HCT116 (cell line): ENCODE measurements around the gene CABYR.

Source experiments
- EGR1 ChIP-seq: IDR thresholded peaks from 2 replicates; pipeline ENCODE4 v1.6.1; 2012; ENCODE audit warnings: low read depth
- ELF1 ChIP-seq: IDR thresholded peaks from 2 replicates; pipeline ENCODE4 v1.6.1; 2012; ENCODE audit warnings: low read depth, borderline replicate concordance
- EZH2 ChIP-seq: fragments of 200-600 bp; sonication (generic); IDR thresholded peaks from 2 replicates; pipeline ENCODE4 v1.6.1; 2017; ENCODE audit warnings: antibody characterized with exemption, mixed run types
- EZH2phosphoT487 ChIP-seq: fragments of 200-600 bp; IDR thresholded peaks from 2 replicates; pipeline ENCODE4 v1.6.1; 2018; ENCODE audit warnings: antibody characterized with exemption, borderline replicate concordance
- POLR2A ChIP-seq: IDR thresholded peaks from 2 replicates; pipeline ENCODE4 v1.7.0; 2011; ENCODE audit warnings: borderline replicate concordance; ENCODE audit not compliant: insufficient read depth, insufficient read length; ENCODE audit errors: extremely low read depth
- RAD21 ChIP-seq: IDR thresholded peaks from 2 replicates; pipeline ENCODE4 v1.6.1; 2012; ENCODE audit warnings: low read depth, mild to moderate bottlenecking
- SIN3A ChIP-seq: IDR thresholded peaks from 2 replicates; pipeline ENCODE4 v1.6.1; 2012; ENCODE audit warnings: low read depth
- SP1 ChIP-seq: IDR thresholded peaks from 2 replicates; pipeline ENCODE4 v1.6.1; 2012; ENCODE audit warnings: low read depth
- TCF7L2 ChIP-seq: IDR thresholded peaks from 2 replicates; pipeline ENCODE4 v1.7.0; 2011; ENCODE audit warnings: borderline replicate concordance, inconsistent platforms; ENCODE audit not compliant: insufficient read depth, insufficient read length; ENCODE audit errors: extremely low read depth
- ZFX ChIP-seq: fragments of 450-650 bp; IDR thresholded peaks from 2 replicates; pipeline ENCODE4 v1.6.1; 2017
- ZNF274 ChIP-seq: fragments of 200-500 bp; sonication (Bioruptor generic); IDR thresholded peaks from 2 replicates; pipeline ENCODE4 v1.6.1; 2014; ENCODE audit warnings: mild to moderate bottlenecking, low read depth, low read length, inconsistent platforms
- TF ChIP-seq, protein P1 (sequence below), 3 experiments: fragments of 200-600 bp in 1 of 3; sonication (generic) in 1 of 3; IDR thresholded peaks in 2 of 3; conservative IDR thresholded peaks in 1 of 3; 2 replicates each; pipeline ENCODE4 v1.5.1; 2012 to 2017; ENCODE audit warnings: low read depth in 2 of 3, low read length in 2 of 3, antibody characterized with exemption in 1 of 3, borderline replicate concordance in 1 of 3, control low read depth in 1 of 3, mild to moderate bottlenecking in 1 of 3, mixed read lengths in 1 of 3, mixed run types in 1 of 3, moderate library complexity in 1 of 3; ENCODE audit not compliant: insufficient read depth in 1 of 3
- TF ChIP-seq, protein P2 (sequence below): IDR thresholded peaks from 2 replicates; pipeline ENCODE4 v1.6.1; 2011; ENCODE audit warnings: mild to moderate bottlenecking, low read length, moderate library complexity; ENCODE audit not compliant: insufficient replicate concordance; ENCODE audit errors: extremely low read depth
- TF ChIP-seq, protein P3 (sequence below): IDR thresholded peaks from 2 replicates; pipeline ENCODE4 v1.6.1; 2012; ENCODE audit warnings: low read depth

DNA sequence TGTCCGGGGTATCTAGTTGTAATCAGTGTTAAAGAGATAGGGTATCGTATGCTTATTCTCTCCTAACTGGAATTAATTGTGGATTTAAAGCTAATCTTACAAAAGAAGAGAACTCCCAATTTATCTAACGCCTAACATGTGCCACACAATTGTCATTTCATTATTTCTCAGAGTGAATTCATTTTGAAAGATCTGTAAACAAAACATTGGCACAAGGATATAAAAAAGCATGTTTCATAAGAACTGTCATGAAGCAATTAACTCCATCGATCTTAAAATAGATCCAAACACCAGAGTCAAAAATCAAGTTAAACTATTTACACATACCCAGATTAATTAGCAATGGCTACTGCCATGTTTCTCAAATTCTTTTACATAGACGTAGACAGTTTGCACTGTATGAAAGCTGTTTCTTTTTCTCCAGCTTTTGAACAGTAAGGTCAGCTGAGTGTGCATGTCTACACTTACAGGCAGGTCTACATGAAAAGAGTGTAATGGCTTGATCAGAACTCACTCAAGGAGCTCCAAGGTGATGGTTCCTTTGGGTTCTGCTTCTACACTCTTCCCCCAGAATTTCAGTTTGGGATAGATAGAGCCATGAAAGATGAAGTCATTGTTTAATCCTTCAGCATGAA is 38.8 kb downstream of the CABYR start:
- no peak for TF ChIP-seq EGR1
- no peak for TF ChIP-seq POLR2A
- TF ChIP-seq, protein P1, sequence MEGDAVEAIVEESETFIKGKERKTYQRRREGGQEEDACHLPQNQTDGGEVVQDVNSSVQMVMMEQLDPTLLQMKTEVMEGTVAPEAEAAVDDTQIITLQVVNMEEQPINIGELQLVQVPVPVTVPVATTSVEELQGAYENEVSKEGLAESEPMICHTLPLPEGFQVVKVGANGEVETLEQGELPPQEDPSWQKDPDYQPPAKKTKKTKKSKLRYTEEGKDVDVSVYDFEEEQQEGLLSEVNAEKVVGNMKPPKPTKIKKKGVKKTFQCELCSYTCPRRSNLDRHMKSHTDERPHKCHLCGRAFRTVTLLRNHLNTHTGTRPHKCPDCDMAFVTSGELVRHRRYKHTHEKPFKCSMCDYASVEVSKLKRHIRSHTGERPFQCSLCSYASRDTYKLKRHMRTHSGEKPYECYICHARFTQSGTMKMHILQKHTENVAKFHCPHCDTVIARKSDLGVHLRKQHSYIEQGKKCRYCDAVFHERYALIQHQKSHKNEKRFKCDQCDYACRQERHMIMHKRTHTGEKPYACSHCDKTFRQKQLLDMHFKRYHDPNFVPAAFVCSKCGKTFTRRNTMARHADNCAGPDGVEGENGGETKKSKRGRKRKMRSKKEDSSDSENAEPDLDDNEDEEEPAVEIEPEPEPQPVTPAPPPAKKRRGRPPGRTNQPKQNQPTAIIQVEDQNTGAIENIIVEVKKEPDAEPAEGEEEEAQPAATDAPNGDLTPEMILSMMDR (IDR thresholded peaks at IDR 0.05 in 2 of 3, conservative IDR thresholded peaks at IDR 0.05 in 1 of 3; ENCODE audit: borderline replicate concordance in 1 of 3, insufficient read depth in 1 of 3, low read depth in 2 of 3, low read length in 2 of 3), result no peak
- TF ChIP-seq SP1, result no peak
- no peak for TF ChIP-seq EZH2
- TF ChIP-seq ELF1, result no peak
- TF ChIP-seq, protein P2, sequence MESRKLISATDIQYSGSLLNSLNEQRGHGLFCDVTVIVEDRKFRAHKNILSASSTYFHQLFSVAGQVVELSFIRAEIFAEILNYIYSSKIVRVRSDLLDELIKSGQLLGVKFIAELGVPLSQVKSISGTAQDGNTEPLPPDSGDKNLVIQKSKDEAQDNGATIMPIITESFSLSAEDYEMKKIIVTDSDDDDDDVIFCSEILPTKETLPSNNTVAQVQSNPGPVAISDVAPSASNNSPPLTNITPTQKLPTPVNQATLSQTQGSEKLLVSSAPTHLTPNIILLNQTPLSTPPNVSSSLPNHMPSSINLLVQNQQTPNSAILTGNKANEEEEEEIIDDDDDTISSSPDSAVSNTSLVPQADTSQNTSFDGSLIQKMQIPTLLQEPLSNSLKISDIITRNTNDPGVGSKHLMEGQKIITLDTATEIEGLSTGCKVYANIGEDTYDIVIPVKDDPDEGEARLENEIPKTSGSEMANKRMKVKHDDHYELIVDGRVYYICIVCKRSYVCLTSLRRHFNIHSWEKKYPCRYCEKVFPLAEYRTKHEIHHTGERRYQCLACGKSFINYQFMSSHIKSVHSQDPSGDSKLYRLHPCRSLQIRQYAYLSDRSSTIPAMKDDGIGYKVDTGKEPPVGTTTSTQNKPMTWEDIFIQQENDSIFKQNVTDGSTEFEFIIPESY, result no peak
- no peak for TF ChIP-seq RAD21
- no peak for TF ChIP-seq SIN3A
- TF ChIP-seq TCF7L2, result no peak
- no peak for TF ChIP-seq ZNF274
- TF ChIP-seq, protein P3, sequence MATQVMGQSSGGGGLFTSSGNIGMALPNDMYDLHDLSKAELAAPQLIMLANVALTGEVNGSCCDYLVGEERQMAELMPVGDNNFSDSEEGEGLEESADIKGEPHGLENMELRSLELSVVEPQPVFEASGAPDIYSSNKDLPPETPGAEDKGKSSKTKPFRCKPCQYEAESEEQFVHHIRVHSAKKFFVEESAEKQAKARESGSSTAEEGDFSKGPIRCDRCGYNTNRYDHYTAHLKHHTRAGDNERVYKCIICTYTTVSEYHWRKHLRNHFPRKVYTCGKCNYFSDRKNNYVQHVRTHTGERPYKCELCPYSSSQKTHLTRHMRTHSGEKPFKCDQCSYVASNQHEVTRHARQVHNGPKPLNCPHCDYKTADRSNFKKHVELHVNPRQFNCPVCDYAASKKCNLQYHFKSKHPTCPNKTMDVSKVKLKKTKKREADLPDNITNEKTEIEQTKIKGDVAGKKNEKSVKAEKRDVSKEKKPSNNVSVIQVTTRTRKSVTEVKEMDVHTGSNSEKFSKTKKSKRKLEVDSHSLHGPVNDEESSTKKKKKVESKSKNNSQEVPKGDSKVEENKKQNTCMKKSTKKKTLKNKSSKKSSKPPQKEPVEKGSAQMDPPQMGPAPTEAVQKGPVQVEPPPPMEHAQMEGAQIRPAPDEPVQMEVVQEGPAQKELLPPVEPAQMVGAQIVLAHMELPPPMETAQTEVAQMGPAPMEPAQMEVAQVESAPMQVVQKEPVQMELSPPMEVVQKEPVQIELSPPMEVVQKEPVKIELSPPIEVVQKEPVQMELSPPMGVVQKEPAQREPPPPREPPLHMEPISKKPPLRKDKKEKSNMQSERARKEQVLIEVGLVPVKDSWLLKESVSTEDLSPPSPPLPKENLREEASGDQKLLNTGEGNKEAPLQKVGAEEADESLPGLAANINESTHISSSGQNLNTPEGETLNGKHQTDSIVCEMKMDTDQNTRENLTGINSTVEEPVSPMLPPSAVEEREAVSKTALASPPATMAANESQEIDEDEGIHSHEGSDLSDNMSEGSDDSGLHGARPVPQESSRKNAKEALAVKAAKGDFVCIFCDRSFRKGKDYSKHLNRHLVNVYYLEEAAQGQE, result no peak
- TF ChIP-seq EZH2phosphoT487, result no peak
- TF ChIP-seq ZFX, result no peak
